AG04450 (cell line): ENCODE measurements around the gene GGCT. TPM values are rescaled to one million over a fixed set of nuclear protein-coding genes. Genes with fewer than 3 reads are reported as not detected.
"Not testable (repeated sequence)": the region's sequence is repeated elsewhere in the genome, so short reads cannot be mapped to it uniquely, and the experiment has no call there.

ENCODE experiments used
- CTCF ChIA-PET: fragments of 300-600, 350-600 bp; formaldehyde crosslinking; extraction: SDS; loops from one replicate; lab custom pipeline; 2022; ENCODE audit warnings: antibody characterized with exemption, inconsistent platforms; lab: Charles Lee
- POLR2A ChIA-PET: fragments of 350-600 bp; formaldehyde crosslinking; extraction: SDS; loops from one replicate; lab custom pipeline; 2021; ENCODE audit warnings: antibody characterized with exemption, inconsistent platforms; lab: Yijun Ruan, JAX
- DNase-seq: peaks from one replicate; pipeline ENCODE4 v3.0.0-alpha.2; 2011; ENCODE audit warnings: low read depth, low spot score
- H3K27ac ChIP-seq: one replicate; pipeline ENCODE4 v1.5.1; 2012; ENCODE audit warnings: low read depth, low read length, control low read depth
- H3K27me3 ChIP-seq: one replicate; pipeline ENCODE4 v1.6.0; 2012; ENCODE audit warnings: low read length; ENCODE audit not compliant: control insufficient read depth, insufficient read depth
- H3K4me3 ChIP-seq: 2 replicates; pipeline ENCODE4 v1.5.1; 2011; ENCODE audit warnings: mild to moderate bottlenecking, low read depth, low read length, control low read depth
- H3K9me3 ChIP-seq: 2 replicates; pipeline ENCODE4 v1.5.1; 2012; ENCODE audit warnings: low read length; ENCODE audit not compliant: control insufficient read depth, insufficient read depth
- polyA plus RNA-seq: library from polyadenylated mRNA; depleted of rRNA; stranded (reverse); fragments of >200 nt; gene quantifications from 2 replicates; pipeline ENCODE4 v1.2.3, GENCODE V29; 2011
- TF ChIP-seq, protein P1 (sequence below): IDR thresholded peaks from 2 replicates; pipeline ENCODE4 v1.5.1; 2011; ENCODE audit warnings: low read depth, low read length, control low read depth, inconsistent platforms

Gene GGCT
- polyA plus RNA-seq, 1 experiment = 24.4 TPM

DNA sequence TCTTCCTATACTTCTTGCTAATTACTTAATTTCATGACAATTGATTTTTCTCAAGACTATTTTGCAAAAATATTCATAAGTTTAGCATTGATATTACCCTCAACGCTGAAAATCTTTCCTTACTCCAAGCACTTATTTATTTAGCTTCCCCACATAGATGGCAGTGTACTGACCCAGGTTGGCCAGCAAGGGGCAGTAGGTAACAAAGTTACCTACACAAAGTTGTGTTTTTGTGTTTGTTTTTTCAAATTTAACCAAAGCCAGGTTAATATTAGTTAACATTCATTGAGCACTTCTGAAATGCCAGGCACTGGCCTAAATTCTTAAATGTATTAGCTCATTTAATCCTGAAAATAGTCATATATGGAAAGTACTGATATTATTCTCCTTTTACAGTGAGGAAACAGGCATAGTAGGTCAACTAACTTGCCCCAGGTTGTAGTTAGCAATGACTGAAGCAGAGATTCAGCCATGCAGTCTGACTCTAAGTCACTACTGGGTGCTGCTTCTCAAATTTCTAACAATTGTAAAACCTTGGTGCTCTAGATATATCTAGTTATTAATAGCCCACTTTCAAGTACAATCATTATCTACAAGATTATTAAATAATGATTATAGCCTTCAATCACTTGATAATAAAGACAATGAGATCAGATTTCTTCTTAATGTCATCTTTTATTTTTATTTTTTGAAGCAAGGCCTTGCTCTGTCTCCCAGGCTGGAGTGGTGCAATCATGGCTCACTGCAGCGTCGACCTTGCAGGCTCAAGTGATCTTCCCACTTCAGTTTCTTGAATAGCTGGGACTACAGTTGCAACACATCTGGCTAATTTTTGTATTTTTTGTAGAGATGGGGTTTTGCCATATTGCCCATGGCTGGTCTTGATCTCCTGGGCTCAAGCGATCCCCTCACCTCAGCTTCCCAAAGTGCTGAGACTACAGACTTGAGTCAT, 5.8 kb upstream of the GGCT start:
- H3K9me3 ChIP-seq = no peaks in the 10 kb centered on the region
- ChIA-PET CTCF (interaction anchor here (0.6 to 7.3 kb wide), 37 partner anchors 9 to 624 kb away, joined by 3 to 90 read pairs (median 4); partner anchors contain the start of gene NOD1), POLR2A (interaction anchor here (0.8 to 1.0 kb wide), 2 partner anchors 33 to 45 kb away, joined by 3 to 4 read pairs; no protein-coding TSS in a partner anchor)
- no peak overlapping the region for H3K4me3 ChIP-seq
- no peak overlapping the region for H3K27ac ChIP-seq
- DNase-seq = no peak
- TF ChIP-seq, protein P1, sequence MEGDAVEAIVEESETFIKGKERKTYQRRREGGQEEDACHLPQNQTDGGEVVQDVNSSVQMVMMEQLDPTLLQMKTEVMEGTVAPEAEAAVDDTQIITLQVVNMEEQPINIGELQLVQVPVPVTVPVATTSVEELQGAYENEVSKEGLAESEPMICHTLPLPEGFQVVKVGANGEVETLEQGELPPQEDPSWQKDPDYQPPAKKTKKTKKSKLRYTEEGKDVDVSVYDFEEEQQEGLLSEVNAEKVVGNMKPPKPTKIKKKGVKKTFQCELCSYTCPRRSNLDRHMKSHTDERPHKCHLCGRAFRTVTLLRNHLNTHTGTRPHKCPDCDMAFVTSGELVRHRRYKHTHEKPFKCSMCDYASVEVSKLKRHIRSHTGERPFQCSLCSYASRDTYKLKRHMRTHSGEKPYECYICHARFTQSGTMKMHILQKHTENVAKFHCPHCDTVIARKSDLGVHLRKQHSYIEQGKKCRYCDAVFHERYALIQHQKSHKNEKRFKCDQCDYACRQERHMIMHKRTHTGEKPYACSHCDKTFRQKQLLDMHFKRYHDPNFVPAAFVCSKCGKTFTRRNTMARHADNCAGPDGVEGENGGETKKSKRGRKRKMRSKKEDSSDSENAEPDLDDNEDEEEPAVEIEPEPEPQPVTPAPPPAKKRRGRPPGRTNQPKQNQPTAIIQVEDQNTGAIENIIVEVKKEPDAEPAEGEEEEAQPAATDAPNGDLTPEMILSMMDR = peak; percentile 82
- H3K27me3 ChIP-seq = no peaks in the 10 kb centered on the region

DNA sequence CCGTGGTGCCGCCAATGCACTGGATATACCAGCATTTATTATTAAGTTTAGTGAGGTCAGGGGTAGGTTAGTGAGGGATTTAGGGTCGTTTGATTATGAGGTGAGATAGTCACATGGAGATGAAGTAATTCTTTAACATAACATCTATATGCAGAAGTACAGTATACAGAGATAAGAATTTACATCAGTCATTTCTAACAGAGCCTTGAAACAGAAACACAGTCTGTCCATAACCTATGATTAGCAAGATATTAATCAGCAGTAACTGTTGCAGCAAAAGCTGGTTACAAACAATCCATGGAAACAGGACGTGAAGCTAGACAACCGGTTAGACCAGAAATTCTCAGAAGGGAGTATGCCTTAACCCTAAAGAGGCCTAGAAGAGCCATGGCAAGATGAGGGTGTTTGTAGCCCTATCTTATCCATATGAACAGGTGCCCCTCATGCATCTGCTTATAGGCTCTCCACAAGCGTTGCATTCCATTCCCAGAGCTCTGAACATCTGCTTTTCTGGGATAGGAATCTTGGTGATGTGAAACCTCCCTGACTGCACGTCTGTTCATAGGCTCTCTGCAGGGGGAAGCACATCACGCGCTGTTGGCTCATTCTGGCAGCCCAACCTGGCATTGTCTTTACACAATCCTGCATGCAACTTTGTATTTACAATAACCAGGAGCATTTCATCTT, 4.7 kb upstream of the GGCT start:
- not testable (repeated sequence) for H3K4me3 ChIP-seq, DNase-seq, H3K27me3 ChIP-seq, H3K9me3 ChIP-seq, H3K27ac ChIP-seq
- POLR2A ChIA-PET = interaction anchor here (1.0 kb wide), 1 partner anchor 31 kb away, joined by 4 read pairs; no protein-coding TSS in a partner anchor
- CTCF ChIA-PET = interaction anchor here (0.7 to 7.3 kb wide), 16 partner anchors 8 to 77 kb away, joined by 3 to 90 read pairs (median 8); no protein-coding TSS in a partner anchor

DNA sequence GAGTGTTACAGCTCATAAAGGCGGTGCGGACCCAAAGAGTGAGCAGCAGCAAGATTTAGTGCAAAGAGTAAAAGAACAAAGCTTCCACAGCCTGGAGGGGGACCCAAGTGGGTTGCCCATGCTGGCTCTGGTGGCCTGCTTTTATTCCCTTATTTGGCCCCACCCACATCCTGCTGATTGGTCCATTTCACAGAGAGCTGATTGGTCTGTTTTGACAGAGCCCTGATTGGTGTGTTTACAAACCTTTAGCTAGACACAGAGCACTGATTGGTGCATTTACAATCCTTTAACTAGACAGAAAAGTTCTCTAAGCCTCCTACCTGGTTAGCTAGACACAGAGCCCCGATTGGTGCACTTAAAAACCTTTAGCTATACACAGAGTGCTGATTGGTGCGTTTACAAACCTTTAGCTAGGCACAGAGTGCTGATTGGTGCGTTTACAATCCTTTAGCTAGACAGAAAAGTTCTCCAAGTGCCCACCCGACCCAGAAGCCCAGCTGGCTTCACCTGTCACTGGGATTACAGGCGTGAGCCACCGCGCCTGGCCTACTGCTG, 2.8 kb upstream of the GGCT start:
- H3K27me3 ChIP-seq, DNase-seq, H3K4me3 ChIP-seq, H3K27ac ChIP-seq, POLR2A ChIA-PET, H3K9me3 ChIP-seq: not testable (repeated sequence)
- CTCF ChIA-PET = interaction anchor here (1.4 to 7.3 kb wide), 2 partner anchors 11 to 56 kb away, joined by 3 to 90 read pairs; no protein-coding TSS in a partner anchor

DNA sequence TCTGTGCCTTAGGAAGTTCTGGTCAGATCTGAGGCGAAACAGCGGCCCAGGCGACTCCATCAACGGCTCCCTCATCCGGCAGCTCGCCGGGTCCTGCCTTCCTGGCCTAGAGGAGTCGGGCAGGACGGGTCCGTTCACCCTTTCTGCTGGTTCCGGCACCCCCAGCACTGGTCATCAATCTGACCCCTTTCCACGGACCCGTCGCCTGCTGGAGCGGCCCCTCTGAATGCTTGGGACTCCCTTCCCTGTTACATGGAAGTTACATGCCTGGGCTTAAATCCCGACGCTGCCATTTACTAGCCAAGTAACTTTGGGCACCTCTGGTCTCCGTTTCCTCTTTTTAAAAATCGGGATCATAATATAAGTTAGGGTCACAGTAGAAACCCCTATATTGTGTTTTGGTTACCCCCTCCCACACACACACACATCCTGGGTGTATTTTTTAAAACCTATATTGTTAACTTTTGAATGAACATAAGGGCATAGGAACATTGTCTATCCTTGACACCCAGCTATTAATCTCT, 607 bp upstream of the GGCT start:
- ChIA-PET CTCF (interaction anchor here (0.6 to 1.1 kb wide), 3 partner anchors 11 to 59 kb away, joined by 3 to 4 read pairs (median 3); partner anchors contain the start of gene NOD1), POLR2A (no interaction called here)
- no peaks in the 10 kb centered on the region for H3K27me3 ChIP-seq
- TF ChIP-seq, protein P1 = peak; percentile 6; the same call in 1 of the 2 replicates
- H3K27ac ChIP-seq = peak overlapping the region; percentile 39
- H3K9me3 ChIP-seq = peaks cover 5% of the 10 kb centered on the region; the same call in 1 of the 2 replicates
- no peak for DNase-seq
- H3K4me3 ChIP-seq = peak overlapping the region; percentile 98

DNA sequence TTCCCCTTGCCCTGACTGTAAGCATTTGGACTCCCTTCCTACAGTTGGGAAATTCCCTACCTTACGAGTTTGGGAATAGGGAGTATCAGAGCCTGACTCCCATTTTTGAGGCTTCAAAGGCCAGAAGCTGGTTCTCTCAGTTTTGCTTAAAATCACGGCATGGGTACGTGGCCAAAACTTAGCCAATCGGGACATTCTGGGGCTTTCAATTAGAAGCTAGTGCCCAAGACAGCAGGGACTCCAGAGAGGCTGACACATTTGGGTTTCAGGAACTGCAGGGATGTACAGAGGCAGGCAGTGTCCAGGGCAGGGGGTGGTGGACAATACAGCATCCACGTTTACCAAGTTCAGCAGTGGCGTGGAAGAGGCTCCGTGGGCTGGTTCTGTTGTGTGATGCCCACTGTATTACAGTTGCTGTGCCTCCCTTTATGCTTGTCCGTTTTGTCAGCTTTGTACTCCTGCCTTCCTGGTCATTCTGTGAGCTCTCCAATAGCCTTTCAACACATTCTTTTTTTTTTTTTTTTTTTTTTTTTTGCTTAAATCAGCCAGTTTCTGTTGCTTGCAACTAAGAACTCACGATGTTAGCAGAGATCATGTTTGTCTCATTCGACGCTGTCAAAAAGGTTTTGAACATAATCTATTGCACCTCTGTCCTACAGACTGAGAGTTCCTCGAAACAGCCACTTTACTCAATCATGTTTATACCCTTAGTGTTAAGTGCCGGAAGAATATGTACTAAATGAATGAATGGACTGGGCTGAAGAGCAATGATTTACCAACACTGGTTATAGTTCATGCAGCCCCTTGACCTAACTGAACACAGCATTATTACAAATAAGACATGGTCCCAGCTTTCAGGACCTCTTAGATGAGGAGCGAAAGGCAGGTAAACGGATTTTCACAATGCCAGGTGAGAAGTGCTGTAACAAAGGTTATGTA, 1.1 kb downstream of the GGCT start:
- H3K27ac ChIP-seq = no peak overlapping the region
- H3K4me3 ChIP-seq = peak overlapping the region; percentile 98
- peaks cover 5% of the 10 kb centered on the region; the same call in 1 of the 2 replicates for H3K9me3 ChIP-seq
- DNase-seq = no peak
- ChIA-PET CTCF (interaction anchor here (0.9 kb wide), 1 partner anchor 60 kb away, joined by 6 read pairs; no protein-coding TSS in a partner anchor), POLR2A (interaction anchor here (0.7 kb wide), 1 partner anchor 44 kb away, joined by 3 read pairs; no protein-coding TSS in a partner anchor)
- TF ChIP-seq, protein P1 = no peak
- no peaks in the 10 kb centered on the region for H3K27me3 ChIP-seq
